Measurements from ENCODE around the gene C19orf38. TPM values are rescaled to one million over a fixed set of nuclear protein-coding genes. Genes with fewer than 3 reads are reported as not detected.

Gene C19orf38
- total and polyA plus RNA-seq, 8 donors = 0.92 to 2.2 (median 1.2) TPM; not detected in 3

GRCh38 chr19:10850631-10851030 lies 2.4 kb downstream of the C19orf38 start:
- Histone ChIP-seq H3K4me1 (no peaks in the 10 kb centered on the region), H3K4me3 (no peak overlapping the region), H3K9me3 (peaks cover 0 to 6% (median 4%) of the 10 kb centered on the region in 4 donors), H3K36me3 (no peaks in the 10 kb centered on the region), H3K27me3 (peaks cover 0 to 26% (median 0%) of the 10 kb centered on the region in 3 donors), H3K27ac (no peak overlapping the region)
- TF ChIP-seq CTCF (IDR thresholded peaks at IDR 0.05) = no peak
- no peak for TF ChIP-seq EP300 (IDR thresholded peaks at IDR 0.05)
- no peak for TF ChIP-seq POLR2A (IDR thresholded peaks at IDR 0.05)
- no peak for TF ChIP-seq POLR2AphosphoS5 (IDR thresholded peaks at IDR 0.05)
- DNase-seq = no peak
- intact Hi-C loops (cut with DNase I; ENCODE audit: low total_unique reads) = no loop called here
- 86 to 92% (median 87%) methylated on average over 5 of the region's 5 CpGs for WGBS, 5 donors

- TF ChIP-seq EP300 (IDR thresholded peaks at IDR 0.05) = no peak
- TF ChIP-seq POLR2A (IDR thresholded peaks at IDR 0.05) = no peak
- TF ChIP-seq POLR2AphosphoS5 (IDR thresholded peaks at IDR 0.05) = no peak
- no peak for TF ChIP-seq CTCF (IDR thresholded peaks at IDR 0.05)
- H3K27me3 ChIP-seq = peaks cover 0 to 26% (median 0%) of the 10 kb centered on the region in 3 donors
- no peaks in the 10 kb centered on the region for H3K36me3 ChIP-seq
- H3K4me3 ChIP-seq = no peak overlapping the region
- intact Hi-C loops (cut with DNase I; ENCODE audit: low total_unique reads) = no loop called here
- no peak for DNase-seq
- 73 to 83% (median 78%) methylated on average over 7 of the region's 7 CpGs for WGBS, 5 donors
- no peaks in the 10 kb centered on the region for H3K9me3 ChIP-seq
- H3K4me1 ChIP-seq = no peaks in the 10 kb centered on the region
- no peak overlapping the region for H3K27ac ChIP-seq
Measured at GRCh38 chr19:10852098-10852800, 4.0 kb downstream of the C19orf38 start.

- DNase-seq = no peak
- no peaks in the 10 kb centered on the region for H3K4me1 ChIP-seq
- peaks cover 0 to 26% (median 0%) of the 10 kb centered on the region in 3 donors for H3K27me3 ChIP-seq
- no peak overlapping the region for H3K4me3 ChIP-seq
- H3K9me3 ChIP-seq = no peaks in the 10 kb centered on the region
- 70 to 83% (median 75%) methylated on average over 7 of the region's 7 CpGs for WGBS, 5 donors
- H3K36me3 ChIP-seq = no peaks in the 10 kb centered on the region
- no peak overlapping the region for H3K27ac ChIP-seq
- TF ChIP-seq POLR2AphosphoS5 (IDR thresholded peaks at IDR 0.05) = no peak
- TF ChIP-seq EP300 (IDR thresholded peaks at IDR 0.05) = no peak
- TF ChIP-seq POLR2A (IDR thresholded peaks at IDR 0.05) = no peak
- no peak for TF ChIP-seq CTCF (IDR thresholded peaks at IDR 0.05)
- intact Hi-C loops (cut with DNase I; ENCODE audit: low total_unique reads) = no loop called here
Measured at GRCh38 chr19:10852941-10853340, 4.7 kb downstream of the C19orf38 start.

GRCh38 chr19:10854350-10855089 lies 6.3 kb downstream of the C19orf38 start:
- H3K27me3 ChIP-seq = peaks cover 0 to 11% (median 0%) of the 10 kb centered on the region in 3 donors

More at GRCh38 chr19:10854350-10855089, 6.3 kb downstream of the C19orf38 start:
- TF ChIP-seq POLR2A (IDR thresholded peaks at IDR 0.05) (no peak), EP300 (IDR thresholded peaks at IDR 0.05) (no peak), CTCF (IDR thresholded peaks at IDR 0.05) (no peak), POLR2AphosphoS5 (IDR thresholded peaks at IDR 0.05) (no peak)
- Histone ChIP-seq H3K36me3 (no peaks in the 10 kb centered on the region), H3K9me3 (no peaks in the 10 kb centered on the region), H3K27ac (no peak overlapping the region), H3K4me1 (no peaks in the 10 kb centered on the region), H3K4me3 (no peak overlapping the region)
- intact Hi-C loops (cut with DNase I; ENCODE audit: low total_unique reads) = no loop called here
- 74 to 80% (median 79%) methylated on average over 7 of the region's 7 CpGs for whole genome bisulfite sequencing, 5 donors
- no peak for DNase-seq
